HEK293 (cell line): ENCODE results near the gene HES7.
A peak's percentile ranks its signal among the peaks of the same experiment; 100 is the strongest.

Experiments used
- CTCF ChIA-PET: fragments of 350-600 bp; formaldehyde crosslinking; extraction: SDS; loops from one replicate; lab custom pipeline; 2021; ENCODE audit warnings: antibody characterized with exemption; lab: Yijun Ruan, JAX
- POLR2A ChIA-PET: fragments of 300-600 bp; formaldehyde crosslinking; extraction: SDS; loops from one replicate; lab custom pipeline; 2020; ENCODE audit warnings: antibody characterized with exemption, inconsistent platforms; lab: Yijun Ruan, JAX
- H3K27ac ChIP-seq: fragments of 200-500 bp; sonication (Bioruptor generic); 2 replicates; pipeline ENCODE4 v1.5.1; 2014; ENCODE audit warnings: low read depth, low read length, control low read depth, inconsistent platforms; ENCODE audit errors: extremely low read depth
- H3K36me3 ChIP-seq, 2 experiments: fragments of 200-500 bp in 1 of 2; sonication (Bioruptor generic) in 1 of 2; 1 replicate in 1 of 2; 2 replicates in 1 of 2; pipeline ENCODE4 v1.5.1; 2014 to 2017; ENCODE audit warnings: inconsistent platforms in 2 of 2, low read length in 2 of 2; ENCODE audit not compliant: control insufficient read depth in 2 of 2, insufficient read depth in 1 of 2
- H3K4me1 ChIP-seq: fragments of 200-500 bp; sonication (Bioruptor generic); 2 replicates; pipeline ENCODE4 v1.5.1; 2014; ENCODE audit warnings: mild to moderate bottlenecking, low read length, inconsistent platforms; ENCODE audit not compliant: control insufficient read depth, insufficient read depth
- H3K4me3 ChIP-seq: 2 replicates; pipeline ENCODE4 v1.5.1; 2011; ENCODE audit warnings: low read depth, mild to moderate bottlenecking, control low read depth, low read length, moderate library complexity
- H3K9me3 ChIP-seq: fragments of 200-500 bp; sonication (Bioruptor generic); 2 replicates; pipeline ENCODE4 v1.5.1; 2014; ENCODE audit warnings: low read depth, low read length, inconsistent platforms; ENCODE audit not compliant: control insufficient read depth, insufficient read depth
- CTCF ChIP-seq: fragments of 450-650 bp; formaldehyde crosslinking; IDR thresholded peaks from 2 replicates; pipeline ENCODE4 v1.5.1; 2016; ENCODE audit warnings: missing biosample characterization, missing genetic modification characterization
- HOXD13 ChIP-seq: sonication (generic); formaldehyde crosslinking; IDR thresholded peaks from 2 replicates; pipeline ENCODE4 v1.8.0; 2022; ENCODE audit warnings: missing genetic modification reagents, borderline replicate concordance
- IKZF3 ChIP-seq: fragments of 450-650 bp; IDR thresholded peaks from 2 replicates; pipeline ENCODE4 v1.5.0; 2018; ENCODE audit warnings: missing biosample characterization, mild to moderate bottlenecking, missing genetic modification characterization, moderate library complexity
- PRDM1 ChIP-seq: fragments of 450-650 bp; formaldehyde crosslinking; IDR thresholded peaks from 2 replicates; pipeline ENCODE4; 2016; ENCODE audit warnings: missing biosample characterization, missing genetic modification characterization
- SP2 ChIP-seq: fragments of 450-650 bp; formaldehyde crosslinking; IDR thresholded peaks from 2 replicates; pipeline ENCODE4 v1.5.1; 2016; ENCODE audit warnings: missing biosample characterization, missing genetic modification characterization
- TSHZ1 ChIP-seq: fragments of 450-650 bp; formaldehyde crosslinking; IDR thresholded peaks from 2 replicates; pipeline ENCODE4 v1.5.1; 2016; ENCODE audit warnings: missing biosample characterization, missing genetic modification characterization, borderline replicate concordance
- ZBTB11 ChIP-seq: fragments of 450-650 bp; formaldehyde crosslinking; conservative IDR thresholded peaks from 2 replicates; pipeline ENCODE4 v1.5.1; 2016; ENCODE audit warnings: low read depth, missing biosample characterization, missing genetic modification characterization
- ZBTB20 ChIP-seq: fragments of 450-650 bp; formaldehyde crosslinking; IDR thresholded peaks from 2 replicates; pipeline ENCODE4 v1.5.1; 2016; ENCODE audit warnings: missing biosample characterization, missing genetic modification characterization
- ZBTB48 ChIP-seq: fragments of 450-650 bp; formaldehyde crosslinking; IDR thresholded peaks from 2 replicates; pipeline ENCODE4 v1.5.1; 2016; ENCODE audit warnings: missing biosample characterization, missing genetic modification characterization
- ZBTB7A ChIP-seq: fragments of 450-650 bp; formaldehyde crosslinking; IDR thresholded peaks from 2 replicates; pipeline ENCODE4 v1.5.1; 2016; ENCODE audit warnings: low read depth, missing biosample characterization, missing genetic modification characterization
- ZNF341 ChIP-seq: fragments of 450-650 bp; formaldehyde crosslinking; IDR thresholded peaks from 2 replicates; pipeline ENCODE4; 2016; ENCODE audit warnings: low read depth, missing biosample characterization, missing genetic modification characterization
- ZNF366 ChIP-seq: fragments of 450-650 bp; formaldehyde crosslinking; conservative IDR thresholded peaks from 2 replicates; pipeline ENCODE4 v1.5.1; 2016; ENCODE audit warnings: missing biosample characterization, missing genetic modification characterization
- ZNF394 ChIP-seq: fragments of 450-650 bp; formaldehyde crosslinking; IDR thresholded peaks from 2 replicates; pipeline ENCODE4 v1.5.1; 2016; ENCODE audit warnings: missing biosample characterization, missing genetic modification characterization, mild to moderate bottlenecking, moderate library complexity, borderline replicate concordance
- ZNF423 ChIP-seq: fragments of 450-650 bp; formaldehyde crosslinking; IDR thresholded peaks from 2 replicates; pipeline ENCODE4 v1.5.1; 2016; ENCODE audit warnings: missing biosample characterization, missing genetic modification characterization
- ZNF561 ChIP-seq: fragments of 450-650 bp; IDR thresholded peaks from 2 replicates; pipeline ENCODE4 v1.5.1; 2018; ENCODE audit warnings: missing biosample characterization, missing genetic modification characterization, borderline replicate concordance
- ZNF600 ChIP-seq: fragments of 450-650 bp; formaldehyde crosslinking; IDR thresholded peaks from 2 replicates; pipeline ENCODE4 v1.5.1; 2016; ENCODE audit warnings: missing biosample characterization, missing genetic modification characterization
- ZNF76 ChIP-seq: fragments of 450-650 bp; formaldehyde crosslinking; IDR thresholded peaks from 2 replicates; pipeline ENCODE4; 2016; ENCODE audit warnings: low read depth, missing biosample characterization, missing genetic modification characterization, borderline replicate concordance
- TF ChIP-seq, protein P1 (sequence below): fragments of 450-650 bp; formaldehyde crosslinking; optimal IDR thresholded peaks from 2 replicates; pipeline ENCODE3; 2016; ENCODE audit warnings: missing biosample characterization, mild to moderate bottlenecking, missing genetic modification characterization
- TF ChIP-seq, protein P2 (sequence below): fragments of 450-650 bp; formaldehyde crosslinking; IDR thresholded peaks from 2 replicates; pipeline ENCODE4 v1.5.1; 2016; ENCODE audit warnings: missing biosample characterization, missing genetic modification characterization

HES7 gene

GRCh38 chr17:8124350-8125153, 646 bp upstream of the HES7 start (continued):
- TF ChIP-seq, protein P1, sequence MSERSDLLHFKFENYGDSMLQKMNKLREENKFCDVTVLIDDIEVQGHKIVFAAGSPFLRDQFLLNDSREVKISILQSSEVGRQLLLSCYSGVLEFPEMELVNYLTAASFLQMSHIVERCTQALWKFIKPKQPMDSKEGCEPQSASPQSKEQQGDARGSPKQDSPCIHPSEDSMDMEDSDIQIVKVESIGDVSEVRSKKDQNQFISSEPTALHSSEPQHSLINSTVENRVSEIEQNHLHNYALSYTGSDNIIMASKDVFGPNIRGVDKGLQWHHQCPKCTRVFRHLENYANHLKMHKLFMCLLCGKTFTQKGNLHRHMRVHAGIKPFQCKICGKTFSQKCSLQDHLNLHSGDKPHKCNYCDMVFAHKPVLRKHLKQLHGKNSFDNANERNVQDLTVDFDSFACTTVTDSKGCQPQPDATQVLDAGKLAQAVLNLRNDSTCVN (tag by site-specific recombination), result no peak
- TF ChIP-seq SP2 (tag by site-specific recombination), result no peak
- no peak for TF ChIP-seq ZNF423 (tag by site-specific recombination)
- peak; percentile 67 for TF ChIP-seq ZBTB48 (tag by site-specific recombination)
- TF ChIP-seq IKZF3, result peak; percentile 49; the same call in 1 of the 2 replicates
- peak; percentile 94 for TF ChIP-seq ZBTB20 (tag by site-specific recombination)

- Histone ChIP-seq H3K36me3 (no peaks in the 10 kb centered on the region), H3K9me3 (no peaks in the 10 kb centered on the region), H3K27ac (peak overlapping the region; percentile 21; the same call in 1 of the 2 replicates), H3K4me1 (peaks cover 14% of the 10 kb centered on the region), H3K4me3 (peak overlapping the region; percentile 70)
- CTCF ChIA-PET, result interaction anchor here (0.7 to 4.1 kb wide), 10 partner anchors 10 to 101 kb away, joined by 3 to 33 read pairs (median 6); no protein-coding TSS in a partner anchor
- POLR2A ChIA-PET, result interaction anchor here (0.6 to 3.5 kb wide), 9 partner anchors 16 to 760 kb away, joined by 4 to 27 read pairs (median 5); partner anchors contain the start of genes BORCS6 and CTC1
- TF ChIP-seq IKZF3 (peak; percentile 4; the same call in 1 of the 2 replicates), HOXD13 (CRISPR knock-in tag) (peak; percentile 17; the same call in 1 of the 2 replicates), TSHZ1 (no peak), ZNF600 (tag by site-specific recombination) (0 out of 2 replicates have a peak, but pooled peaks have one; percentile 34), ZNF341 (tag by site-specific recombination) (peak; percentile 76), ZBTB11 (tag by site-specific recombination) (peak; percentile 21; the same call in 1 of the 2 replicates), PRDM1 (tag by site-specific recombination) (peak; percentile 77), ZBTB7A (tag by site-specific recombination) (no peak), ZNF394 (tag by site-specific recombination) (peak; percentile 61; the same call in 1 of the 2 replicates), ZNF561 (tag by site-specific recombination) (no peak), ZBTB48 (tag by site-specific recombination) (0 out of 2 replicates have a peak, but pooled peaks have one; percentile 9), CTCF (tag by site-specific recombination) (0 out of 2 replicates have a peak, but pooled peaks have one; percentile 22), ZNF76 (tag by site-specific recombination) (0 out of 2 replicates have a peak, but pooled peaks have one; percentile 11), ZNF366 (tag by site-specific recombination) (peak; percentile 71)
- TF ChIP-seq, protein P1 (tag by site-specific recombination), result peak; percentile 67
- TF ChIP-seq, protein P2, sequence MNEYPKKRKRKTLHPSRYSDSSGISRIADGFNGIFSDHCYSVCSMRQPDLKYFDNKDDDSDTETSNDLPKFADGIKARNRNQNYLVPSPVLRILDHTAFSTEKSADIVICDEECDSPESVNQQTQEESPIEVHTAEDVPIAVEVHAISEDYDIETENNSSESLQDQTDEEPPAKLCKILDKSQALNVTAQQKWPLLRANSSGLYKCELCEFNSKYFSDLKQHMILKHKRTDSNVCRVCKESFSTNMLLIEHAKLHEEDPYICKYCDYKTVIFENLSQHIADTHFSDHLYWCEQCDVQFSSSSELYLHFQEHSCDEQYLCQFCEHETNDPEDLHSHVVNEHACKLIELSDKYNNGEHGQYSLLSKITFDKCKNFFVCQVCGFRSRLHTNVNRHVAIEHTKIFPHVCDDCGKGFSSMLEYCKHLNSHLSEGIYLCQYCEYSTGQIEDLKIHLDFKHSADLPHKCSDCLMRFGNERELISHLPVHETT, result no peak
Measured at GRCh38 chr17:8122924-8123694, 797 bp downstream of the HES7 start.
